GM12892 (cell line): ENCODE results near the gene ZDHHC6.

Experiments
- POLR2A ChIP-seq: IDR thresholded peaks from 2 replicates; pipeline ENCODE4 v1.6.1; 2011; ENCODE audit warnings: low read depth, low read length, control low read depth
- POLR2AphosphoS5 ChIP-seq: IDR thresholded peaks from 2 replicates; pipeline ENCODE4 v1.6.1; 2011; ENCODE audit warnings: low read depth, low read length, control low read depth

DNA sequence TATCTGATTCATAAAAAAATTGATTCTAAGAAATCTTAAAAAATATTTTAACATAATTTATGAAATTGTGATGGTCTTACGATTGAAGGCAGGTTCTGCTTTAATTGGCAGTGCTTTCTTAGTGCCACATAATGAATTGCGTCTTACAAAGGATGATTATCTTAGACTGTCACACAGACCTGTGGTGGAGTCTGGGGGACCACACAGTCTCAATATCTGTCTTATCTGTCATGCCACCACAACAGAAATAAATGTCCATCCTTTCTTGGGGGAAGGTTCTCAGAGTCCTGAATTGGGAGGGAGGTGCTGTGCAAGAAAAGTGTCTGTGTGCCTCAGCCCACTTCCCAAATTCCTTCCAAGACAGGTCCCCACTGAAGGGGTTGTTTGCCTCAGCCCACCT, 34.0 kb downstream of the ZDHHC6 start:
- TF ChIP-seq POLR2A (no peak), POLR2AphosphoS5 (no peak)
